Measurements from ENCODE around the gene NOVA2. TPM values are rescaled to one million over a fixed set of nuclear protein-coding genes. Genes with fewer than 3 reads are reported as not detected.

The NOVA2 gene
- polyA plus RNA-seq, 1 of the 3 experiments (the other 2 are of a cell fraction), result 1.9 TPM

- TF ChIP-seq NFIC (IDR thresholded peaks at IDR 0.05; ENCODE audit: borderline replicate concordance) (no peak), FOXJ3 (CRISPR knock-in tag; IDR thresholded peaks at IDR 0.05) (no peak)
These were observed 45.1 kb upstream of the NOVA2 start (continued) for GRCh38 chr19:46018729-46019251.

GRCh38 chr19:46017874-46018675 is 44.4 kb upstream of the NOVA2 start:
- Histone ChIP-seq H4K20me1 (ENCODE audit: insufficient read depth) (peaks cover 34% of the 10 kb centered on the region), H3K9me3 (no peaks in the 10 kb centered on the region), H3K9ac (no peak overlapping the region), H2AFZ (ENCODE audit: low read depth) (no peak overlapping the region), H3K27me3 (ENCODE audit: insufficient read depth) (no peaks in the 10 kb centered on the region), H3K36me3 (replicated peaks in 1 of 2; ENCODE audit: control insufficient read depth in 1 of 2, insufficient read depth in 2 of 2, low read length in 1 of 2) (no peaks in the 10 kb centered on the region), H3K4me2 (no peak overlapping the region), H3F3A (replicated peaks; ENCODE audit: insufficient read depth) (peaks cover 20% of the 10 kb centered on the region), H3K4me3 (ENCODE audit: low read depth in 2 of 2, low read length in 1 of 2) (no peak overlapping the region), H3K9me2 (no peaks in the 10 kb centered on the region), H3K79me2 (ENCODE audit: insufficient read depth) (no peaks in the 10 kb centered on the region), H3K27ac (ENCODE audit: low read depth in 2 of 2, low read length in 1 of 2) (no peak overlapping the region), H3K4me1 (ENCODE audit: control insufficient read depth in 1 of 2, insufficient read depth in 2 of 2, low read depth in 1 of 2, low read length in 1 of 2) (peaks cover 0 to 22% of the 10 kb centered on the region in 2 experiments; a peak in 2 of 4 replicates)
- TF ChIP-seq CTCF (IDR thresholded peaks at IDR 0.05) (0 out of 2 replicates have a peak, but pooled peaks have one; percentile 10), GATA2 (CRISPR knock-in tag; IDR thresholded peaks at IDR 0.05) (no peak)
- 87% methylated on average over 7 of the region's 15 CpGs for WGBS (ENCODE audit: low lambda C conversion rate)
- ChIA-PET POLR2A (no interaction called here), CTCF (interaction anchor here (1.0 to 5.1 kb wide), 19 partner anchors 8 to 247 kb away, joined by 3 to 82 read pairs (median 6); partner anchors contain the start of genes CCDC61 and IGFL4)
- DNase-seq, result no peak

- Histone ChIP-seq H3K27ac (ENCODE audit: low read depth in 2 of 2, low read length in 1 of 2) (no peak overlapping the region), H3K4me3 (ENCODE audit: low read depth in 2 of 2, low read length in 1 of 2) (peak overlapping the region in 1 of 2 experiments; percentile 68; a peak in 1 of 4 replicates), H3K79me2 (ENCODE audit: insufficient read depth) (no peaks in the 10 kb centered on the region), H3K9me2 (no peaks in the 10 kb centered on the region), H4K20me1 (ENCODE audit: insufficient read depth) (peaks cover 34% of the 10 kb centered on the region), H3F3A (replicated peaks; ENCODE audit: insufficient read depth) (peaks cover 20% of the 10 kb centered on the region), H3K4me2 (no peak overlapping the region), H3K9ac (no peak overlapping the region), H3K27me3 (ENCODE audit: insufficient read depth) (no peaks in the 10 kb centered on the region), H3K36me3 (replicated peaks in 1 of 2; ENCODE audit: control insufficient read depth in 1 of 2, insufficient read depth in 2 of 2, low read length in 1 of 2) (no peaks in the 10 kb centered on the region), H2AFZ (ENCODE audit: low read depth) (no peak overlapping the region), H3K4me1 (ENCODE audit: control insufficient read depth in 1 of 2, insufficient read depth in 2 of 2, low read depth in 1 of 2, low read length in 1 of 2) (peaks cover 0 to 22% of the 10 kb centered on the region in 2 experiments; a peak in 2 of 4 replicates), H3K9me3 (no peaks in the 10 kb centered on the region)
- POLR2A ChIA-PET, result no interaction called here
- CTCF ChIA-PET, result interaction anchor here (0.5 to 5.1 kb wide), 34 partner anchors 7 to 247 kb away, joined by 3 to 82 read pairs (median 4); partner anchors contain the start of genes CCDC61, IGFL1 and IGFL4
- TF ChIP-seq CTCF (IDR thresholded peaks at IDR 0.05) (0 out of 2 replicates have a peak, but pooled peaks have one; percentile 10), TEAD4 (IDR thresholded peaks at IDR 0.05; ENCODE audit: borderline replicate concordance, insufficient read depth) (no peak)
- no peak for DNase-seq
- WGBS (ENCODE audit: low lambda C conversion rate), result 60% methylated on average over 4 of the region's 7 CpGs
These were observed 43.4 kb upstream of the NOVA2 start for GRCh38 chr19:46017095-46017429.
